Neural crest cell (in vitro differentiated cells): Measurements from ENCODE around the gene MARK2. TPM values are rescaled to one million over a fixed set of nuclear protein-coding genes. Genes with fewer than 3 reads are reported as not detected.

Experiments
- DNase-seq: peaks from one replicate; pipeline ENCODE4 v3.0.0; 2021; ENCODE audit warnings: low read depth, mixed read lengths, low spot score
- H3K27ac Mint-ChIP-seq: one replicate; pipeline ENCODE4 v1.8.0; 2021; ENCODE audit warnings: mild to moderate bottlenecking, mixed read lengths; ENCODE audit not compliant: unreplicated experiment
- H3K27me3 Mint-ChIP-seq: 2 replicates; pipeline ENCODE4 v1.8.0; 2021; ENCODE audit warnings: low read depth, mild to moderate bottlenecking, mixed read lengths
- H3K36me3 Mint-ChIP-seq: 2 replicates; pipeline ENCODE4 v1.8.0; 2021; ENCODE audit warnings: low read depth, mild to moderate bottlenecking, mixed read lengths
- H3K4me1 Mint-ChIP-seq: 2 replicates; pipeline ENCODE4 v1.8.0; 2021; ENCODE audit warnings: mixed read lengths
- H3K4me3 Mint-ChIP-seq: one replicate; pipeline ENCODE4 v1.8.0; 2021; ENCODE audit warnings: mild to moderate bottlenecking, mixed read lengths
- H3K9me3 Mint-ChIP-seq: 2 replicates; pipeline ENCODE4 v1.8.0; 2021; ENCODE audit warnings: mixed read lengths
- CTCF ChIP-seq: fragments of 200-600 bp; sonication (generic); conservative IDR thresholded peaks from 2 replicates; pipeline ENCODE4 v1.5.0; 2021; ENCODE audit warnings: antibody characterized with exemption, mild to moderate bottlenecking
- total RNA-seq: library from RNA; stranded (reverse); gene quantifications from 2 replicates; pipeline ENCODE4 v1.2.1, GENCODE V29; 2021

MARK2 gene
- total RNA-seq, 1 donor from 2014 or later = 42.4 TPM

- H3K27ac Mint-ChIP-seq = no peak overlapping the region
- H3K4me3 Mint-ChIP-seq = no peak overlapping the region
- peaks cover 11% of the 10 kb centered on the region for H3K36me3 Mint-ChIP-seq
Observed at GRCh38 chr11:63904743-63905142, 65.8 kb downstream of the MARK2 start.

DNA sequence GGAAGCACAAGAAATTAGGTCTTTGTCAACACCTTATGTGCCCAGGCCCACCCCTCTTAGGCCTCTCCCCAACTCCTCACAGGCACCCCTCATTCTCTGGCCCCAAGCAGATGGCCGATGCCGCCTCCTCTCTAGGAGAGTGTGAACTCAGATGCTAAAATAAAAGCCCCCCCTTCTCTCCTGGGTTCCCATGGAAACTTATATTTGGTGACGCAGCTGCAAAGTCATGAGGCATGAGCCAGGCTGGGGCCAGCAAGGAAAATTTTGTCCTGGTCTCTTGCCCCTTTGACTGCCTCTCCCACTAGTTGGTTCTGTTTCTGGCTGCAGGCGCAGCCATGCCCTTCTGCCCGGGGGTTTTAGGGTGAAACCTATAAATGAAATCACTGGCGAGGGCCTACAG, 66.3 kb downstream of the MARK2 start:
- Mint-ChIP-seq H3K9me3 (no peaks in the 10 kb centered on the region), H3K4me3 (no peak overlapping the region), H3K4me1 (peaks cover 19% of the 10 kb centered on the region), H3K36me3 (peaks cover 11% of the 10 kb centered on the region), H3K27ac (no peak overlapping the region), H3K27me3 (no peaks in the 10 kb centered on the region)
- DNase-seq = no peak
- TF ChIP-seq CTCF = no peak

More at GRCh38 chr11:63904743-63905142, 65.8 kb downstream of the MARK2 start:
- TF ChIP-seq CTCF = no peak
- H3K27me3 Mint-ChIP-seq = no peaks in the 10 kb centered on the region
- H3K9me3 Mint-ChIP-seq = no peaks in the 10 kb centered on the region
- peaks cover 16% of the 10 kb centered on the region for H3K4me1 Mint-ChIP-seq
- no peak for DNase-seq

DNA sequence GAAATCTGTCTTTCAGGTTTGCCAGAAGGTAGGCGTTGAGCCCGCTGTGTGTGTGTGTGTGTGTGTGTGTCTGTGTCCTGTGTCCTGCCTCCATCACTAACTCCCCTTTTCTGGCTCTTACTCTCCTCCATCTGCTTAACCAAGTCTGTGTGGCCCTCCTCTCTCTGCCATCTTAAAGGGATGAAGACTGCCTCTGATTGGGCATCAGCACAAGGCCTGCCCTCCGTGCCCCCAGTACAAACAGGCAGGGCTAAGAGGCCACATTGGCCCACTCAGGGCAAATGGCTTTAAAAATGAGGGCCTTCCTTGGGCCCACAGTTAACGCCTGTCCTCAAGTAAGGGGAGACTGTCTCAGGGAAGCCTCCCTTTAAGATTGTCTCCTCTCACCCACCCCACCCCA, 67.2 kb downstream of the MARK2 start:
- no peaks in the 10 kb centered on the region for H3K9me3 Mint-ChIP-seq
- H3K4me3 Mint-ChIP-seq = no peak overlapping the region
- H3K4me1 Mint-ChIP-seq = peaks cover 25% of the 10 kb centered on the region
- TF ChIP-seq CTCF = no peak
- no peaks in the 10 kb centered on the region for H3K27me3 Mint-ChIP-seq
- no peak overlapping the region for H3K27ac Mint-ChIP-seq
- DNase-seq = no peak
- peaks cover 8% of the 10 kb centered on the region for H3K36me3 Mint-ChIP-seq

DNA sequence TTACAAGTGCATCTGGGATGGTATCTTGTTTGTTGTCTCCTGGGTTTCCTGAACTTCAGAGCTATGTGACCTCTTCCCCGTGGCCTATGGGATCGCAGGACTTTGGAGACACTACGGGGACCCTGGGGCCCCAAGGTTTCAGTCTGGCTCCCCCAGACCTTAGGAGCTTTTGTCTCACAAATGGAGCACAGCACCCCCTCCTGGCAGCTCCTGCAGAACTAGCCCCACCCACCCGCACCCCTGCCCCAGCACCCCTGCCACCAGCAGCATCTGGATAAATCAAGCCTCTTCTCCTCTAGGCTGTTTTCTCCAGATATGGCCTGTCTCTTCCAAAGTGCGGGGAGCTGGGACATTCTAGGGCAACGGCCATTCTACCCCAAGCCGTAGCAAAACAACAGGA, 67.7 kb downstream of the MARK2 start:
- H3K9me3 Mint-ChIP-seq = no peaks in the 10 kb centered on the region
- H3K4me3 Mint-ChIP-seq = peak overlapping the region; percentile 69
- peak; percentile 45 for TF ChIP-seq CTCF
- DNase-seq = no peak
- H3K27me3 Mint-ChIP-seq = peaks cover 3% of the 10 kb centered on the region
- peaks cover 6% of the 10 kb centered on the region for H3K36me3 Mint-ChIP-seq
- H3K27ac Mint-ChIP-seq = no peak overlapping the region
- peaks cover 29% of the 10 kb centered on the region for H3K4me1 Mint-ChIP-seq

DNA sequence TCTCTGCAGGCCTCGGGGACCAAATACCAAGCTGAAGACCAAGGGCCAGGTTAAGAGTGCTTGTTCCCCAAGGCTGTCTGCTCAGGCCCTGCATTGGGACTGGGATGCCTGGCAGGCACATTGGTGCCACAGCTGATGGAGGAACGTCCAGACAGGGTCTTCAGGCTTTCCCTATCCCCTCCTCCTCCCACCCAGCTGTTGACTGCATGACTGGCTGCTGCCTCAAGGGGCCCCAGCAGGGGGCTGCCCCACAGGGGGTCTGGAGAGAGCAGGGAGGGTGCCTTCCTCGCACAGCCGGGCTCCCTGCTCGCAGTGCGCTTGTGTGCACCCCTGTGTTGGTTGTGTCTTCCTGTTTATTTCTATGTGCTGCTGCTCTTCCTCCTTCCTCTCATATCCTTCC, 68.2 kb downstream of the MARK2 start:
- Mint-ChIP-seq H3K4me3 (no peak overlapping the region), H3K9me3 (no peaks in the 10 kb centered on the region), H3K36me3 (peaks cover 6% of the 10 kb centered on the region), H3K27me3 (peaks cover 3% of the 10 kb centered on the region), H3K27ac (no peak overlapping the region), H3K4me1 (peaks cover 30% of the 10 kb centered on the region)
- no peak for TF ChIP-seq CTCF
- no peak for DNase-seq
